HepG2 (cell line): ENCODE results near the gene RCC1. TPM values are rescaled to one million over a fixed set of nuclear protein-coding genes. Genes with fewer than 3 reads are reported as not detected.

Experiments used
- ATAC-seq: fragments of 200-7000 bp; cut with Tn5 transposase; 3 replicates; pipeline ENCODE4 v1.9.1; 2020; ENCODE audit warnings: mild to moderate bottlenecking, moderate library complexity
- BruUV-seq: library from RNA; stranded (reverse); fragments of 400-500 nt; replicated peaks from 2 replicates; lab custom pipeline; 2021; lab: Mats Ljungman, UMichigan
- CTCF ChIA-PET: fragments of 300-600 bp; formaldehyde crosslinking; extraction: SDS; loops from one replicate; lab custom pipeline; 2021; ENCODE audit warnings: low total read pairs, inconsistent platforms, low intra/inter-chr PET ratio; lab: Yijun Ruan, JAX
- POLR2A ChIA-PET: fragments of 350-600 bp; sonication (Branson Sonifier 250); formaldehyde crosslinking; loops from one replicate; lab custom pipeline; 2020; ENCODE audit warnings: antibody characterized with exemption, inconsistent platforms; lab: Yijun Ruan, JAX
- DNase-seq: peaks from one replicate; pipeline ENCODE4 v3.0.0-alpha.2; 2015; ENCODE audit warnings: low spot score
- FAIRE-seq: peaks from 3 replicates; lab custom pipeline; 2011; peaks lifted over from hg19 to GRCh38; lab: Jason Lieb, UNC
- H2AFZ ChIP-seq: one replicate; pipeline ENCODE4 v1.6.1; 2011; ENCODE audit warnings: low read length, inconsistent platforms
- H3K27ac ChIP-seq: fragments of 300-600 bp; 3 replicates; pipeline ENCODE4 v1.8.0; 2011; ENCODE audit warnings: mixed run types, mild to moderate bottlenecking, mixed read lengths, low read length, inconsistent platforms; ENCODE audit not compliant: insufficient read depth; ENCODE audit errors: extremely low read length
- H3K27me3 ChIP-seq, 2 experiments: fragments of 200-600 bp in 1 of 2; 2 replicates in 1 of 2; 3 replicates in 1 of 2; pipeline versions ENCODE4 v1.6.0 to v1.8.0; 2011; ENCODE audit warnings: low read length in 2 of 2, mild to moderate bottlenecking in 2 of 2, moderate library complexity in 2 of 2, inconsistent platforms in 1 of 2; ENCODE audit not compliant: insufficient read depth in 2 of 2, control insufficient read depth in 1 of 2
- H3K36me3 ChIP-seq, 2 experiments: fragments of 200-600 bp in 1 of 2; replicated peaks in 1 of 2; 2 replicates in 1 of 2; 3 replicates in 1 of 2; pipeline versions ENCODE4 v1.5.1 to v1.8.0; 2011; ENCODE audit warnings: low read length in 2 of 2, inconsistent platforms in 1 of 2; ENCODE audit not compliant: insufficient read depth in 2 of 2, control insufficient read depth in 1 of 2
- H3K4me1 ChIP-seq: 2 replicates; pipeline ENCODE4 v1.5.1; 2012; ENCODE audit warnings: low read length, inconsistent platforms; ENCODE audit not compliant: insufficient read depth
- H3K4me2 ChIP-seq: 2 replicates; pipeline ENCODE4 v1.6.0; 2011; ENCODE audit warnings: low read depth, low read length, inconsistent platforms
- H3K4me3 ChIP-seq, 3 experiments: fragments of 200-600 bp in 1 of 3; sonication (generic), shearing (Covaris generic) in 1 of 3; replicated peaks in 1 of 3; 2 replicates each; pipeline ENCODE4 v1.5.1; 2011 to 2016; ENCODE audit warnings: low read length in 3 of 3, inconsistent platforms in 2 of 3, low read depth in 2 of 3, mild to moderate bottlenecking in 2 of 3, control low read depth in 1 of 3, mixed read lengths in 1 of 3; ENCODE audit not compliant: insufficient read depth in 1 of 3
- H3K79me2 ChIP-seq: one replicate; pipeline ENCODE4 v1.6.1; 2011; ENCODE audit warnings: low read length, inconsistent platforms; ENCODE audit not compliant: insufficient read depth
- H3K9ac ChIP-seq: 2 replicates; pipeline ENCODE4 v1.6.0; 2011; ENCODE audit warnings: mild to moderate bottlenecking, low read depth, low read length, inconsistent platforms; ENCODE audit not compliant: insufficient read depth
- H3K9me3 ChIP-seq: 2 replicates; pipeline ENCODE4 v1.5.1; 2012; ENCODE audit warnings: mild to moderate bottlenecking, low read length
- H4K20me1 ChIP-seq: 2 replicates; pipeline ENCODE4 v1.6.0; 2011; ENCODE audit warnings: inconsistent platforms, mild to moderate bottlenecking, low read length, moderate library complexity; ENCODE audit not compliant: insufficient read depth
- TOPORS ChIP-seq: sonication (generic); formaldehyde crosslinking; IDR thresholded peaks from 2 replicates; pipeline ENCODE4 v1.8.0; 2023; ENCODE audit warnings: mild to moderate bottlenecking, missing genetic modification reagents
- ZNF296 ChIP-seq: sonication (generic); formaldehyde crosslinking; conservative IDR thresholded peaks from 2 replicates; pipeline ENCODE4 v1.5.0; 2020; ENCODE audit warnings: mild to moderate bottlenecking, missing genetic modification reagents
- WGBS: methylation state at CpG from one replicate; pipeline ENCODE4 v1.1.6; 2017; ENCODE audit warnings: low lambda C conversion rate; 5-methylcytosine and 5-hydroxymethylcytosine counted together
- in situ Hi-C: cut with HindIII; loops from 2 replicates; pipeline ENCODE4 v1.10.0; 2017; ENCODE audit warnings: low pct_unique_long_range_greater_than_20kb; ENCODE audit not compliant: extremely low pct_ligation_motif_present
- intact Hi-C: fragments of 100-400 bp; cut with micrococcal nuclease; formaldehyde crosslinking; loops from one replicate; pipeline ENCODE4 v1.10.0; 2022; ENCODE audit not compliant: unreplicated experiment
- polyA plus RNA-seq, 8 experiments: library from polyadenylated mRNA; depleted of rRNA in 3 of 8; stranded (reverse) in 7 of 8; unstranded in 1 of 8; fragments of >200 nt; fragmentation: Illumina TruSeq in 4 of 8; extraction: Trizol in 4 of 8; gene quantifications; 2 replicates each; pipeline versions ENCODE4 v1.2.1 to v1.2.3, GENCODE V29; 2011 to 2016; ENCODE audit warnings: low read depth in 4 of 8, missing spikeins in 1 of 8, mixed read lengths in 1 of 8; ENCODE audit not compliant: insufficient read depth in 1 of 8
- total RNA-seq, 5 experiments: library from RNA; depleted of rRNA; stranded (reverse); fragments of >200 nt; fragmentation: Illumina TruSeq; extraction: Trizol; gene quantifications; 2 replicates each; pipeline ENCODE4 v1.2.3, GENCODE V29; 2016; ENCODE audit warnings: low read depth in 1 of 5
- TF ChIP-seq, protein P1 (sequence below): sonication (generic); formaldehyde crosslinking; IDR thresholded peaks from 2 replicates; pipeline ENCODE4 v1.4.0; 2020; ENCODE audit warnings: missing genetic modification reagents, borderline replicate concordance
- TF ChIP-seq, protein P2 (sequence below), 2 experiments: fragments of 450-650 bp in 1 of 2; sonication (generic) in 1 of 2; formaldehyde crosslinking in 1 of 2; IDR thresholded peaks; 2 replicates each; pipeline versions ENCODE4 v1.6.1 to v1.8.0; 2016 to 2022; ENCODE audit warnings: antibody characterized with exemption in 1 of 2, mild to moderate bottlenecking in 1 of 2, missing genetic modification reagents in 1 of 2
- TF ChIP-seq, protein P3 (sequence below): sonication (generic); formaldehyde crosslinking; IDR thresholded peaks from 2 replicates; pipeline ENCODE4 v1.5.1; 2020; ENCODE audit warnings: missing genetic modification reagents, mild to moderate bottlenecking, borderline replicate concordance

Gene RCC1
- total and polyA plus RNA-seq, 2 of the 13 experiments (the other 11 are each of a cell fraction or from before 2014, with no cell fraction given): 47.2 to 80.8 TPM

DNA sequence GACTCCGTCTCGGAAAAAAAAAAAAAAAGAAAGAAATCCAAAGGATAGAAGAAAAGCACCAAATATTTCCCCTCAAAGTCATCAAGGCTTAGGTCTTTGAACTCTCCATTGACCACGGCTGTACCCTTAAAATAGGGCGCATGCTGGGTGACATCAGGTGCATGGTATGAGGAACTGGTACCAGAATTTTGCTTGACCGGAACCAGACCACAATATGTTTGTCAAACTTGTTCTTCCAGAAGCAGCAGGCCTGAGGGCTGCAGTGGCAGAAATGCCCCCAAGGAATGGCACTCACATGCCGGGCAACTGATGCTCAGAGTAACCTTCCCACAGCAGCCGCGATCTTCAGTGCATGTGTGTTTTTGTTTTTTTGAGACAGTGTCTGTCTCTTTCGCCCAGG, 21.0 kb downstream of the RCC1 start:
- intact Hi-C loops: no loop called here
- TF ChIP-seq, protein P1, sequence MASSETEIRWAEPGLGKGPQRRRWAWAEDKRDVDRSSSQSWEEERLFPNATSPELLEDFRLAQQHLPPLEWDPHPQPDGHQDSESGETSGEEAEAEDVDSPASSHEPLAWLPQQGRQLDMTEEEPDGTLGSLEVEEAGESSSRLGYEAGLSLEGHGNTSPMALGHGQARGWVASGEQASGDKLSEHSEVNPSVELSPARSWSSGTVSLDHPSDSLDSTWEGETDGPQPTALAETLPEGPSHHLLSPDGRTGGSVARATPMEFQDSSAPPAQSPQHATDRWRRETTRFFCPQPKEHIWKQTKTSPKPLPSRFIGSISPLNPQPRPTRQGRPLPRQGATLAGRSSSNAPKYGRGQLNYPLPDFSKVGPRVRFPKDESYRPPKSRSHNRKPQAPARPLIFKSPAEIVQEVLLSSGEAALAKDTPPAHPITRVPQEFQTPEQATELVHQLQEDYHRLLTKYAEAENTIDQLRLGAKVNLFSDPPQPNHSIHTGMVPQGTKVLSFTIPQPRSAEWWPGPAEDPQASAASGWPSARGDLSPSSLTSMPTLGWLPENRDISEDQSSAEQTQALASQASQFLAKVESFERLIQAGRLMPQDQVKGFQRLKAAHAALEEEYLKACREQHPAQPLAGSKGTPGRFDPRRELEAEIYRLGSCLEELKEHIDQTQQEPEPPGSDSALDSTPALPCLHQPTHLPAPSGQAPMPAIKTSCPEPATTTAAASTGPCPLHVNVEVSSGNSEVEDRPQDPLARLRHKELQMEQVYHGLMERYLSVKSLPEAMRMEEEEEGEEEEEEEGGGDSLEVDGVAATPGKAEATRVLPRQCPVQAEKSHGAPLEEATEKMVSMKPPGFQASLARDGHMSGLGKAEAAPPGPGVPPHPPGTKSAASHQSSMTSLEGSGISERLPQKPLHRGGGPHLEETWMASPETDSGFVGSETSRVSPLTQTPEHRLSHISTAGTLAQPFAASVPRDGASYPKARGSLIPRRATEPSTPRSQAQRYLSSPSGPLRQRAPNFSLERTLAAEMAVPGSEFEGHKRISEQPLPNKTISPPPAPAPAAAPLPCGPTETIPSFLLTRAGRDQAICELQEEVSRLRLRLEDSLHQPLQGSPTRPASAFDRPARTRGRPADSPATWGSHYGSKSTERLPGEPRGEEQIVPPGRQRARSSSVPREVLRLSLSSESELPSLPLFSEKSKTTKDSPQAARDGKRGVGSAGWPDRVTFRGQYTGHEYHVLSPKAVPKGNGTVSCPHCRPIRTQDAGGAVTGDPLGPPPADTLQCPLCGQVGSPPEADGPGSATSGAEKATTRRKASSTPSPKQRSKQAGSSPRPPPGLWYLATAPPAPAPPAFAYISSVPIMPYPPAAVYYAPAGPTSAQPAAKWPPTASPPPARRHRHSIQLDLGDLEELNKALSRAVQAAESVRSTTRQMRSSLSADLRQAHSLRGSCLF (CRISPR knock-in tag): no peak
- TF ChIP-seq ZNF296 (CRISPR knock-in tag): no peak
- no peak for TF ChIP-seq TOPORS
- TF ChIP-seq, protein P2, sequence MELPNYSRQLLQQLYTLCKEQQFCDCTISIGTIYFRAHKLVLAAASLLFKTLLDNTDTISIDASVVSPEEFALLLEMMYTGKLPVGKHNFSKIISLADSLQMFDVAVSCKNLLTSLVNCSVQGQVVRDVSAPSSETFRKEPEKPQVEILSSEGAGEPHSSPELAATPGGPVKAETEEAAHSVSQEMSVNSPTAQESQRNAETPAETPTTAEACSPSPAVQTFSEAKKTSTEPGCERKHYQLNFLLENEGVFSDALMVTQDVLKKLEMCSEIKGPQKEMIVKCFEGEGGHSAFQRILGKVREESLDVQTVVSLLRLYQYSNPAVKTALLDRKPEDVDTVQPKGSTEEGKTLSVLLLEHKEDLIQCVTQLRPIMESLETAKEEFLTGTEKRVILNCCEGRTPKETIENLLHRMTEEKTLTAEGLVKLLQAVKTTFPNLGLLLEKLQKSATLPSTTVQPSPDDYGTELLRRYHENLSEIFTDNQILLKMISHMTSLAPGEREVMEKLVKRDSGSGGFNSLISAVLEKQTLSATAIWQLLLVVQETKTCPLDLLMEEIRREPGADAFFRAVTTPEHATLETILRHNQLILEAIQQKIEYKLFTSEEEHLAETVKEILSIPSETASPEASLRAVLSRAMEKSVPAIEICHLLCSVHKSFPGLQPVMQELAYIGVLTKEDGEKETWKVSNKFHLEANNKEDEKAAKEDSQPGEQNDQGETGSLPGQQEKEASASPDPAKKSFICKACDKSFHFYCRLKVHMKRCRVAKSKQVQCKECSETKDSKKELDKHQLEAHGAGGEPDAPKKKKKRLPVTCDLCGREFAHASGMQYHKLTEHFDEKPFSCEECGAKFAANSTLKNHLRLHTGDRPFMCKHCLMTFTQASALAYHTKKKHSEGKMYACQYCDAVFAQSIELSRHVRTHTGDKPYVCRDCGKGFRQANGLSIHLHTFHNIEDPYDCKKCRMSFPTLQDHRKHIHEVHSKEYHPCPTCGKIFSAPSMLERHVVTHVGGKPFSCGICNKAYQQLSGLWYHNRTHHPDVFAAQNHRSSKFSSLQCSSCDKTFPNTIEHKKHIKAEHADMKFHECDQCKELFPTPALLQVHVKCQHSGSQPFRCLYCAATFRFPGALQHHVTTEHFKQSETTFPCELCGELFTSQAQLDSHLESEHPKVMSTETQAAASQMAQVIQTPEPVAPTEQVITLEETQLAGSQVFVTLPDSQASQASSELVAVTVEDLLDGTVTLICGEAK (IDR thresholded peaks at IDR 0.05): no peak
- TF ChIP-seq, protein P2 (CRISPR knock-in tag; IDR thresholded peaks at IDR 0.05): no peak
- TF ChIP-seq, protein P3, sequence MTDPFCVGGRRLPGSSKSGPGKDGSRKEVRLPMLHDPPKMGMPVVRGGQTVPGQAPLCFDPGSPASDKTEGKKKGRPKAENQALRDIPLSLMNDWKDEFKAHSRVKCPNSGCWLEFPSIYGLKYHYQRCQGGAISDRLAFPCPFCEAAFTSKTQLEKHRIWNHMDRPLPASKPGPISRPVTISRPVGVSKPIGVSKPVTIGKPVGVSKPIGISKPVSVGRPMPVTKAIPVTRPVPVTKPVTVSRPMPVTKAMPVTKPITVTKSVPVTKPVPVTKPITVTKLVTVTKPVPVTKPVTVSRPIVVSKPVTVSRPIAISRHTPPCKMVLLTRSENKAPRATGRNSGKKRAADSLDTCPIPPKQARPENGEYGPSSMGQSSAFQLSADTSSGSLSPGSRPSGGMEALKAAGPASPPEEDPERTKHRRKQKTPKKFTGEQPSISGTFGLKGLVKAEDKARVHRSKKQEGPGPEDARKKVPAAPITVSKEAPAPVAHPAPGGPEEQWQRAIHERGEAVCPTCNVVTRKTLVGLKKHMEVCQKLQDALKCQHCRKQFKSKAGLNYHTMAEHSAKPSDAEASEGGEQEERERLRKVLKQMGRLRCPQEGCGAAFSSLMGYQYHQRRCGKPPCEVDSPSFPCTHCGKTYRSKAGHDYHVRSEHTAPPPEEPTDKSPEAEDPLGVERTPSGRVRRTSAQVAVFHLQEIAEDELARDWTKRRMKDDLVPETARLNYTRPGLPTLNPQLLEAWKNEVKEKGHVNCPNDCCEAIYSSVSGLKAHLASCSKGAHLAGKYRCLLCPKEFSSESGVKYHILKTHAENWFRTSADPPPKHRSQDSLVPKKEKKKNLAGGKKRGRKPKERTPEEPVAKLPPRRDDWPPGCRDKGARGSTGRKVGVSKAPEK (CRISPR knock-in tag): no peak

More for the DNA sequence above, 21.0 kb downstream of the RCC1 start:
- ATAC-seq: no peak
- in situ Hi-C loops: no loop called here
- Histone ChIP-seq H3K9me3 (no peaks in the 10 kb centered on the region), H4K20me1 (no peaks in the 10 kb centered on the region), H3K9ac (no peak overlapping the region), H3K27me3 (no peaks in the 10 kb centered on the region), H3K36me3 (peaks cover 12 to 40% of the 10 kb centered on the region in 2 experiments), H3K4me1 (peaks cover 23% of the 10 kb centered on the region), H3K79me2 (peaks cover 46% of the 10 kb centered on the region), H3K27ac (no peak overlapping the region), H3K4me2 (no peak overlapping the region), H2AFZ (no peak overlapping the region), H3K4me3 (no peak overlapping the region)
- no peak for DNase-seq
- POLR2A ChIA-PET: no interaction called here
- no peak for FAIRE-seq
- CTCF ChIA-PET: no interaction called here
- 95% methylated on average over 9 of the region's 9 CpGs for WGBS
- no TSS peak for BruUV-seq
